Effector memory CD8-positive, alpha-beta T cell (primary cell): Measurements from ENCODE around the gene ERG.

Experiments
- ATAC-seq: fragments of 150-1000 bp; cut with Tn5 transposase; replicated peaks from 2 replicates; pipeline ENCODE4 v1.10.0; 2021; ENCODE audit warnings: mild to moderate bottlenecking, moderate library complexity
- DNase-seq, 3 experiments: peaks; one replicate each; pipeline ENCODE4 v3.0.0; 2021
- H3K27ac Mint-ChIP-seq, 2 donors: one replicate each; pipeline ENCODE4 v1.8.0; 2022; ENCODE audit warnings: mild to moderate bottlenecking in 2 of 2, mixed read lengths in 2 of 2, moderate library complexity in 2 of 2
- H3K27me3 Mint-ChIP-seq, 2 donors: one replicate each; pipeline ENCODE4 v1.8.0; 2022; ENCODE audit warnings: mixed read lengths in 2 of 2
- H3K36me3 Mint-ChIP-seq: one replicate; pipeline ENCODE4 v1.8.0; 2022; ENCODE audit warnings: mild to moderate bottlenecking, moderate library complexity, mixed read lengths; ENCODE audit not compliant: insufficient read depth
- H3K4me1 Mint-ChIP-seq, 2 donors: one replicate each; pipeline ENCODE4 v1.8.0; 2022; ENCODE audit warnings: low read depth in 2 of 2, mixed read lengths in 2 of 2
- H3K4me3 Mint-ChIP-seq, 2 donors: one replicate each; pipeline ENCODE4 v1.8.0; 2022; ENCODE audit warnings: mild to moderate bottlenecking in 2 of 2, mixed read lengths in 2 of 2, moderate library complexity in 2 of 2
- H3K9me3 Mint-ChIP-seq, 2 donors: one replicate each; pipeline ENCODE4 v1.8.0; 2022; ENCODE audit warnings: mixed read lengths in 2 of 2

The ERG gene

GRCh38 chr21:38349111-38349746 is 149.0 kb downstream of the ERG start:
- H3K4me1 Mint-ChIP-seq, result no peaks in the 10 kb centered on the region
- no peak overlapping the region for H3K27ac Mint-ChIP-seq
- H3K4me3 Mint-ChIP-seq, result no peak overlapping the region
- ATAC-seq (no peak), DNase-seq (no peak)
- H3K9me3 Mint-ChIP-seq, result peaks cover 0 to 6% of the 10 kb centered on the region in 2 donors
- peaks cover 3% of the 10 kb centered on the region for H3K36me3 Mint-ChIP-seq
- no peaks in the 10 kb centered on the region for H3K27me3 Mint-ChIP-seq

GRCh38 chr21:38346286-38346685 is 152.0 kb downstream of the ERG start:
- H3K27me3 Mint-ChIP-seq, result no peaks in the 10 kb centered on the region
- peaks cover 0 to 6% of the 10 kb centered on the region in 2 donors for H3K9me3 Mint-ChIP-seq
- H3K4me3 Mint-ChIP-seq, result no peak overlapping the region
- no peak for DNase-seq
- H3K36me3 Mint-ChIP-seq, result peaks cover 3% of the 10 kb centered on the region
- no peak for ATAC-seq
- H3K4me1 Mint-ChIP-seq, result no peaks in the 10 kb centered on the region
- H3K27ac Mint-ChIP-seq, result no peak overlapping the region

- no peaks in the 10 kb centered on the region for H3K4me1 Mint-ChIP-seq
- no peaks in the 10 kb centered on the region for H3K27me3 Mint-ChIP-seq
- no peak overlapping the region for H3K4me3 Mint-ChIP-seq
- DNase-seq, result no peak
- no peaks in the 10 kb centered on the region for H3K36me3 Mint-ChIP-seq
- H3K9me3 Mint-ChIP-seq, result peaks cover 0 to 6% of the 10 kb centered on the region in 2 donors
- no peak overlapping the region for H3K27ac Mint-ChIP-seq
- ATAC-seq, result no peak
Measured at GRCh38 chr21:38343691-38344090, 154.6 kb downstream of the ERG start.

GRCh38 chr21:38342739-38343138 is 155.5 kb downstream of the ERG start:
- no peak overlapping the region for H3K27ac Mint-ChIP-seq
- ATAC-seq (no peak), DNase-seq (no peak)
- H3K27me3 Mint-ChIP-seq, result peaks cover 0 to 8% of the 10 kb centered on the region in 2 donors
- no peaks in the 10 kb centered on the region for H3K4me1 Mint-ChIP-seq
- peaks cover 0 to 6% of the 10 kb centered on the region in 2 donors for H3K9me3 Mint-ChIP-seq
- no peaks in the 10 kb centered on the region for H3K36me3 Mint-ChIP-seq
- H3K4me3 Mint-ChIP-seq, result no peak overlapping the region

GRCh38 chr21:38341546-38342012 is 156.7 kb downstream of the ERG start:
- ATAC-seq (no peak), DNase-seq (no peak)
- H3K4me3 Mint-ChIP-seq, result no peak overlapping the region
- peaks cover 0 to 6% of the 10 kb centered on the region in 2 donors for H3K9me3 Mint-ChIP-seq
- H3K27ac Mint-ChIP-seq, result no peak overlapping the region
- peaks cover 0 to 8% of the 10 kb centered on the region in 2 donors for H3K27me3 Mint-ChIP-seq
- H3K36me3 Mint-ChIP-seq, result no peaks in the 10 kb centered on the region
- no peaks in the 10 kb centered on the region for H3K4me1 Mint-ChIP-seq

- no peak overlapping the region for H3K4me3 Mint-ChIP-seq
- no peak for DNase-seq
- no peaks in the 10 kb centered on the region for H3K36me3 Mint-ChIP-seq
- H3K4me1 Mint-ChIP-seq, result no peaks in the 10 kb centered on the region
- no peak overlapping the region for H3K27ac Mint-ChIP-seq
- ATAC-seq, result no peak
- H3K9me3 Mint-ChIP-seq, result no peaks in the 10 kb centered on the region
- peaks cover 0 to 8% of the 10 kb centered on the region in 2 donors for H3K27me3 Mint-ChIP-seq
Measured at GRCh38 chr21:38340131-38340530, 158.1 kb downstream of the ERG start.

GRCh38 chr21:38337793-38338192 is 160.5 kb downstream of the ERG start:
- H3K4me3 Mint-ChIP-seq, result no peak overlapping the region
- ATAC-seq, result no peak
- peaks cover 2% of the 10 kb centered on the region for H3K36me3 Mint-ChIP-seq
- no peak overlapping the region for H3K27ac Mint-ChIP-seq
- peaks cover 0 to 8% of the 10 kb centered on the region in 2 donors for H3K27me3 Mint-ChIP-seq
- H3K9me3 Mint-ChIP-seq, result no peaks in the 10 kb centered on the region
- no peaks in the 10 kb centered on the region for H3K4me1 Mint-ChIP-seq
- DNase-seq, result no peak

- no peaks in the 10 kb centered on the region for H3K4me1 Mint-ChIP-seq
- H3K27me3 Mint-ChIP-seq, result peaks cover 0 to 8% of the 10 kb centered on the region in 2 donors
Measured at GRCh38 chr21:38334866-38335265, 163.4 kb downstream of the ERG start.

GRCh38 chr21:38333301-38334272 is 164.7 kb downstream of the ERG start:
- DNase-seq, result no peak
- H3K4me3 Mint-ChIP-seq, result no peak overlapping the region
- no peak for ATAC-seq
- peaks cover 0 to 8% of the 10 kb centered on the region in 2 donors for H3K27me3 Mint-ChIP-seq
- no peaks in the 10 kb centered on the region for H3K4me1 Mint-ChIP-seq
- no peak overlapping the region for H3K27ac Mint-ChIP-seq
- H3K36me3 Mint-ChIP-seq, result peaks cover 2% of the 10 kb centered on the region
- no peaks in the 10 kb centered on the region for H3K9me3 Mint-ChIP-seq

More at GRCh38 chr21:38334866-38335265, 163.4 kb downstream of the ERG start:
- H3K36me3 Mint-ChIP-seq, result peaks cover 2% of the 10 kb centered on the region
- DNase-seq (no peak), ATAC-seq (no peak)
- H3K9me3 Mint-ChIP-seq, result no peaks in the 10 kb centered on the region
- no peak overlapping the region for H3K27ac Mint-ChIP-seq
- no peak overlapping the region for H3K4me3 Mint-ChIP-seq

- Mint-ChIP-seq H3K27ac (no peak overlapping the region), H3K36me3 (peaks cover 2% of the 10 kb centered on the region), H3K9me3 (no peaks in the 10 kb centered on the region), H3K4me3 (no peak overlapping the region), H3K27me3 (peaks cover 0 to 10% of the 10 kb centered on the region in 2 donors), H3K4me1 (no peaks in the 10 kb centered on the region)
- ATAC-seq (no peak), DNase-seq (no peak)
Measured at GRCh38 chr21:38330666-38331065, 167.6 kb downstream of the ERG start.
